Effector CD4-positive, alpha-beta T cell (primary cell): ENCODE data around the gene KITLG.
"Not testable (repeated sequence)": the region's sequence is repeated elsewhere in the genome, so short reads cannot be mapped to it uniquely, and the experiment has no call there.

Experiments used
- DNase-seq: peaks from one replicate; pipeline ENCODE4 v3.0.0-alpha.2; 2020

Gene KITLG

DNA sequence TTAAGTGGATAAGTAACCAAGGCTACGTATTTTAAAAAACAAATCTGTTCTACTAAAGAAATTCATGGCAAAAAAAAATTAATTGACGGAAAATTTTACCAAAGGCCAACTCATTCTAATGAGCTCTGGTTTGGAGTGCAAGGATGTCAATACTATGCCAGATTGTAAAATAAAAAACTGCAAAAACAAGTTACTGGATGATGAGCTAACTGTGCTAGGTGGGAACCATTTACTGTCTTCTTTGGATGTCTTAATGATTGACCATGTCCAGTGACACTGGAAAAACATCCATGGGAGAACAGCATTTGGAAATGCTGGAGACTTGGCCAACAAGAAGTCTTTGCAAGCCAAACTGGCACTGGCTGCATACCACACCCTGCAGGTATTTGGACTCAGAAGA lies 41.6 kb downstream of the KITLG start:
- no peak for DNase-seq

DNA sequence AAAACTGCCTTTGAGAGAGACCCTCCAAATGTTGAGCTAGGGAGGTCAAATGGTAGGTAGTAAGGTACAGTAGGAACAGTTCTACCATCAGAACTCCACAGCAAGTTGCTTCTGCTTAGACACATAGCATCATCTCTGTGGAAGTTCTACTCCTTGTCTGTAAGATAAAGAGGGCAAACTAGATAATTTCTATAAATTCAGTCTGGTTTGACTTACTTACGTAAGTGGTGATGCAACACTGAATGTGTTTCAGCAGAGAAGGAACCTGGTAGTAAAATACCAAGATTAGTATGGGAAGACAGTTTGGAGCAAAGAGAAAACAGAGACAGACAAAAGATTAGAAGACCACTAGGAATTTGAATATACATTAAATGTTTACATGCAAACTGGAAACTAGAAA lies 42.0 kb downstream of the KITLG start:
- DNase-seq = no peak

- no peak for DNase-seq
Observed at GRCh38 chr12:88530868-88531267, 49.4 kb downstream of the KITLG start.

GRCh38 chr12:88529531-88530488 lies 50.5 kb downstream of the KITLG start:
- DNase-seq = no peak

DNA sequence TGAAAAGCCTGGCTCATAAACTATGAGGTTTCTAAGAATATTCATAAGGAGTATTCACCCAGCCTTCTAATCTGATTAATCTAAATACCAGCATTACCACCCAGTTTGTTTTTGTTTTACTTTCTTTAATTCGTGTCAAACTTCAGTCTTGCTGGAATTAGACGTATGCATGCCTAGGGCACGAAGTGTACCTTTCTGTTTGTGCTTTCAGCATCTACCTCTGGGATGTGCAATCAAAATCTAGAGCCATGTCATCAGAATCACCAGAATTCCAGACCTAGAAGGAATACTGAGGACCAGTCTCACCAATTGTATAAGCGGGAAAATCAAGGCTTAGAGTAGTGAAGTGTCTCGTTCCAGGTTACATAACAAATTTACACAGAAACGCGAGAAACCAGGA lies 57.3 kb downstream of the KITLG start:
- DNase-seq = no peak

- DNase-seq = no peak
Observed at GRCh38 chr12:88520436-88520820, 59.8 kb downstream of the KITLG start.

GRCh38 chr12:88519802-88520435 lies 60.4 kb downstream of the KITLG start:
- DNase-seq = no peak

DNA sequence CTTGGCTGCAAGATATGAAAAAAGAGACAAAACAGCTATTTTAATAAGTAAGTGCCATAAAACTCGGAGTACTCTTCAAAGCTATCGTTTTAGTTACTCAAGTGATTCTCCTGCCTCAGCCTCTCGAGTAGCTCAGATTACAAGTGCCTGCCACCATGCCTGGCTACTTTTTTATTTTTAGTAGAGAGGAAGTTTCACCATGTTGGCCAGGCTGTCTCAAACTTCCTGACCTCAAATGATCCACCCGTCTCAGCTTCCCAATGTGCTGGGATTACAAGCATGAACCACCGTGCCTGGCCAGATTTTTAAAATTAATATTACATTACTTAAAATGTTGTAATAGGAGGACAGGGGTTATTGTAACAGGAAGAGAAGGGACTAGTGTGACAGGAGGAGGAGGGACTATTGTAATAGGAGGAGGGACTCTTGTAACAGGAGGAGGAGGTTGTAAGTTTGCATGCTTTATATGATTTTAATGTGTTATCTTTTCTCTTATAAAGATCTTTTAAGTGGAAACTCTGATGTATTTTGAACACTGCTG lies 61.3 kb downstream of the KITLG start:
- no peak for DNase-seq

DNA sequence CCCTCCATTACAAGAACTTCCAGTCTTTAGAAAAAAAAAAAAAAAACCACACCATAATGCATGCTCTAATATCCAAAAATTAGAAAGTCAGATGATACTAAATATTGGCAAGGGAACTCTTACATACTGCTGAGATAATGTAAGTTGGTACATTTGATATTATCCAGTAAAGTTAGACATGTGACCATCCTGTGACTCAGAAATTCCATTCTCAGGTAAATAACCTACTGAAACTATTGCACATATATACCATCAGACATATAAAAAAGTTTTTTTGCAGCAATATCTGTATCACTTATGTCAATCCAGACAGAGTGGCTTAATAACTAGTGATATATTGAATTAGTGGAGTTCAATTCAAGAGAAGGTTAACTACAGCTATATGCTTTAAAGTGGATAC lies 63.5 kb downstream of the KITLG start:
- no peak for DNase-seq

DNA sequence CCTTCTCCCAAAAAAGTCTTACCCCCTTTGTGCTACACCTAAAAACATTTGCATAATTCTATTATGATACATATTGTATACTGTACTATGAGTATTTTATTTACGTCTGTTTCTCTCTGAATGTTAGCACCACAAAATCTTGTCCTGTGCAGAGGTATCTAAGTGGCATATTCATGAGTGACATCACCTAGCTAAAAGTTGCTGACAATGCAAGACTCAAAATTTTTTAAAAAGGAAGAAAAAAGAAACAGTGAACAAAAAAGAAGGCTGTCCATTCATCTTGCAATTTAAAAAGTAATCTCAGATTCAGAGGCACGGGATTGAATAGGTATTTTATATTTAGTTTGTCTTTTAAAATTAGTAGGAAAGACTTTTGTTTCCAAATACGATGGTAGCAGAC lies 69.4 kb downstream of the KITLG start:
- no peak for DNase-seq

GRCh38 chr12:88509851-88510250 lies 70.4 kb downstream of the KITLG start:
- no peak for DNase-seq

GRCh38 chr12:88509347-88509746 lies 70.9 kb downstream of the KITLG start:
- no peak for DNase-seq

DNA sequence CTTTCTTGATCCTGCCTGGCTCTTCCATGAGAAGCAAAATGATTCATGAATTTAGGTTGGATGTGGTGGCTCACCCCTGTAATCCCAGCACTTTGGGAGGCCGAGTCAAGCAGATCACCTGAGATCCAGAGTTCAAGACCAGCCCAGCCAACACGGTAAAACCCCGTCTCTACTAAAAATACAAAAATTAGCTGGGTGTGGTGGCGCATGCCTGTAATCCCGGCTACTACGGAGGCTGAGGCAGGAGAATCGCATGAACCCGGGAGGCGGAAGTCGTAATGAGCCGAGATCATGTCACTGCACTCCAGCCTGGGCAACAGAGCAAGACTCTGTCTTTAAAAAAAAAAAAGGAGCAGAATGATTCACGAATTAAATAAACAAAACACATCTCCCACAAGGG lies 72.4 kb downstream of the KITLG start:
- not testable (repeated sequence) for DNase-seq

DNA sequence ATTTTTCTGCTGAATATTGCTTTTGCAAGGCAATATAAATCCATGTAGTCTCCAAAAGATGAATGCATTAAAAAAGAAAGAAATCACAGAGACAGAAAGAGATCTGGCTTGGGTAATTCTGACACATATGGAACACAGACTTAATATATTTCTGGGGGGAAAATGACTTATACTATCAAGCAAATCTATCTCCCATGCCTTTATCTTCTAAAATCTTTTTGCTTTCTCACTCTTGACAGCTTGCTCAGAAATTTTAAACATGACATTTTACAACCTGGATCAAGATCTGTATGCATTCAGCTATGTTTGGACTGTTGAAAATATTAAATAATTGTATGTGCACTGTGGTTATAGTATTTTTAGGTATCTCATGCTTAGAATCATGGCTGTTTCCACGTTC lies 73.0 kb downstream of the KITLG start:
- DNase-seq = no peak

- DNase-seq = no peak
Observed at GRCh38 chr12:88505696-88506095, 74.6 kb downstream of the KITLG start.

DNA sequence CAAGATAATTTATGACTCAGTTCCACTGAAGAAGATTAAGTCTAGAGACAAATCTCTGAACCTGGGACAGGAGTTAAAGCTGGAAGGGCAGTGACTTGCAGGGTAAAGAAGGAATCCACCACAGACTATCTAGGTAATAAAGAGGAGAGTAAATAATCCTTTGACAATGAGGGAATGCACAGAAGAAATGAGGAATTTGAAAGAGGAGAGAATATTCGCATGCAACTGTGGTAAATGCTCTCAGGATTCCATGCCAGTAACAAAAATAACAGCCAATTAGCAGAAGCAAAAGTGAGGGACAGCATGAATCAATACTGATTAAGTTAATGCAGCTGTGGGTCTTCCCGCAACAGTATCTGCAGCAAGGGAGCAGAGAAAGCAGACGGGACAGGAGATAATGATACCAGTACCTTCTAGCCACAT lies 77.0 kb downstream of the KITLG start:
- DNase-seq = no peak

DNA sequence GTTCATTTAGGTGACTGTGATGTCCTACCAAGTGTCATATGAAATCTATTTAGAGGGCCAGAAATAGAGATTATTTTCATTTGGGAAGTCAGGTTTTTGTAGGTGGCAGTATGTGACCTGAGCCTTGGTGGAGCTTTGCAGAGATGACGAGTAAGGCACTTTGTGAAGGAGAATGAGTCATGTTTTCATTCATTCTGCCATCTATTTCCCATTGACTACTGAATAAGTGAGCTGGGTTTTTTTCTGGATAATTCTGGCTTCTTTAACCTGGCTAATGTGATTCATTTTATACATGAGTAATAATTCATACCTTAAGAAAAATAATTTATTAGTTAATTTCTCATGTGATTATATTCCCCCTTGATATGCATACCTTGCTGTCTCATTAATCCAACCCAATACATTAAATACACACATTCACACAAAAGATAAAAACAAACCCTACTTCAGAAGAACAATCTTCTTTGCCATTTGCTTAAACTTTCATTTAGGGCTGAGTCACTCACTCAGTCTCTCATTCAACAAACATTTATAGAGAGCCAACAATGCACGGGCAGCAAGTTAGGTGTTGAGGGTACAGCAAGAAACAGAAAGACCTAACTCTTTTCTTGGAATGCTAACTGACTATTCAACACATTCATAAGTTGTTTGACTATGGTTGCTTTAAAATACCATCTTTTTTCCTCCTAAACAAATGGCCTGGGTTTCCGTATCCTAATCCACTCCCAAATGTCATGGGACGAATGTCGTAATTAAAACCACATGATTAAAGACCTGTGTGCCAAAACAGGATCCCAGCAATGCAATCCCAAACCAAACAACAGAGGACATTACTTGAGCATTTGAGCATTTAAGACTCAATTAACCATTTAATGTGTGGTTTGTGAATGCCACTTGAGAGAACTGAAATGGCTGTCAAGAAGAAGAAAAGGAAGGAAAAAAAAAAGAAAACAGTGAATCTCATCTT lies 78.0 kb downstream of the KITLG start:
- no peak for DNase-seq

DNA sequence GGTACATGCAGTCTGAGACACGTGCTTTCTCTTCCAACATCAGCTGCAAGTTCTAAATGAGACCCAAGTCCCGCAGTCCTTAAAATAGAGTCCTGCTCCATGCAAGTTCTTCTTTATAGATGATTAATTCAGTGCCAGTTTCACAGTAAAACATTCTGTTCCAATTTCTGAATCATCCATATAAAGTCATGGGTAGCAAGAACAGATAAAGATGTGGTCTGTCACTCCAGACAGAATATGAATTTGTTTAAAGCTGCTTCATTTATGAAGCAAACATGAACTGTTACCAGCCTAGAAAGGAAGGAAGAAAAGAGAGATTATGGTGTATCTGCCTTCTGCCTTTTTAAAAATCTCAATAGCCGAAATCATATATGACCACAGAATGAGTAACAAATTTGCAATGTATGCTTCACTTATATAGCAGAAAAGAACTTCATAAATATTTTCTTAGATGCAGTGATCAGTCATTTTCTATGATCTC lies 83.3 kb downstream of the KITLG start:
- no peak for DNase-seq

- DNase-seq = no peak
Observed at GRCh38 chr12:88496429-88496828, 83.8 kb downstream of the KITLG start.

- no peak for DNase-seq
Observed at GRCh38 chr12:88495031-88495430, 85.2 kb downstream of the KITLG start.

DNA sequence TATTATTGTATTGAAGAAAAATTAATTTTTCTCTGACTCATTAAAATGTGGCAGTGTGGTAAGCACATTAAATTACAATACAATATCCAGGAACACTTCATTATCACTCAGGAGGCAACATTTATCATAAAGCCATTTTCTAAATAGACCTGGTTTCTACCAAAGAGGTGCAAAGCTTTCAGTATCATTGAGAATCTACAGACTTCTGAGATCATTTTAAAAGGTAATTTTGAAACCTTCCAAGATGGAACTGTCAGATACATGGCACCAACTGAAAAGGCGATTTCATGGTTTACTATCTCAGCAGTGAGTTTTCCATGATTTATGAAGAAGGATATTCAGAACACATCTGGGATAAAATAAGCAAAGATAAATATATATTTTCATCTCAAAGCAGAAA lies 85.8 kb downstream of the KITLG start:
- DNase-seq = no peak

DNA sequence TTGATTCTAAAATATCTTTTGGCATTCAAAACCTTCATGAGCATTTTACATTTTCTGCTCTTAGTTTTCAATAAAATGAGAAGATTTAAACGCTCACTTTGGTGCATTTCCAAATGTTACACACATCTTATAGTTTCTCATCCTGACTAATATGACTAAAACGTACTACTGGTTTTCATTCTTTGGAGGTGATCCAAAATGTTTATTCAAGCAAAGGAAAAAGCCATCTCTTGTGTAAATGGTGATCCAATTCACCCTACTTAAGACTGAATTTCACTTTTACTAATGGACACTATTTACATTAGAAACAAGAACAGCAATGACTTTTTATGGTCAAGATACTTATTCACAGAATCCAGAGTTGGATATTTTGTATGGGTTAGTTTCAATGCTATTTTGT lies 86.6 kb downstream of the KITLG start:
- DNase-seq = no peak

DNA sequence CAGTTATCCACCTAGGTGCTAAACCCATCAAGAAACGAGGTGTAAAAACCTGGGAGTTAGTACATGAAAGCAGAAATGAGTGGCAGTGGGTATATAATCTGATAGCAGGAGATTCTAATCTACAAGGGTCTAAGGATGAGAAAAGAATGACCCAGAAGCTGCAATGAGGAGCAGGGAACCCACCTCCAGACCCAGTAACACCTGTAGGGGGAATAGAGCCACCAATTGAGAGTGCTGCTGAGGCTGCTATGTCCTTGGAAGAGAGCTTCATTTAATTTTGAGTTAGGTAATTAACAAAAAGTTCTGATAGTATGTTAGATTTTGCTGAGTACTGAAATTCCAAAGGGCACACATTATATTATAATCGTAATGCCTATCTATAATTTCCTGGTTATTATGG lies 89.8 kb downstream of the KITLG start:
- DNase-seq = no peak
